Right cardiac atrium (tissue), 5 donors: ENCODE data around the gene GRIN3B. TPM values are rescaled to one million over a fixed set of nuclear protein-coding genes. Genes with fewer than 3 reads are reported as not detected.

Experiments
- ATAC-seq, 2 donors: fragments of 200-7000 bp; cut with Tn5 transposase; one replicate each; pipeline versions ENCODE4 v1.8.0 to v1.9.1; 2020; ENCODE audit warnings: moderate library complexity in 2 of 2, mild to moderate bottlenecking in 1 of 2
- DNase-seq, 3 donors: peaks; one replicate each; pipeline ENCODE4 v3.0.0-alpha.2; 2020
- H3K27ac ChIP-seq: one replicate; pipeline ENCODE4 v1.5.1; 2013; ENCODE audit warnings: mild to moderate bottlenecking, low read length, control low read depth, moderate library complexity
- H3K27me3 ChIP-seq: one replicate; pipeline ENCODE4 v1.6.1; 2013; ENCODE audit not compliant: control insufficient read depth, insufficient read depth
- H3K4me1 ChIP-seq: one replicate; pipeline ENCODE4 v1.6.1; 2013; ENCODE audit warnings: low read length; ENCODE audit not compliant: control insufficient read depth, insufficient read depth
- H3K4me3 ChIP-seq: one replicate; pipeline ENCODE4 v1.5.1; 2013; ENCODE audit warnings: low read length, control low read depth
- H3K9me3 ChIP-seq: one replicate; pipeline ENCODE4 v1.6.1; 2013; ENCODE audit warnings: low read length; ENCODE audit not compliant: control insufficient read depth
- WGBS: extraction: QIAGEN DNeasy Blood & Tissue Kit; methylation state at CpG from one replicate; pipeline ENCODE4 v1.1.7; 2013; 5-methylcytosine and 5-hydroxymethylcytosine counted together
- intact Hi-C, 4 donors: fragments of 100-400 bp; cut with DNase I; formaldehyde crosslinking; loops; one replicate each; pipeline versions ENCODE4 v1.11.0 to v1.14.0; 2022 to 2023
- polyA plus RNA-seq: library from polyadenylated mRNA; stranded (reverse); fragments of 200-250 nt; gene quantifications from one replicate; pipeline ENCODE4 v1.2.3, GENCODE V29; 2013
- total RNA-seq, 4 donors: library from RNA; stranded (reverse); fragmentation: NEBNext Ultra II Directional; extraction: Animal tissue kit (Norgen Biotek cat#: 25700); gene quantifications; one replicate each; pipeline ENCODE4 v1.2.1, GENCODE V29; 2021
- donor health status: healthy with polysubstance abuse.
- donor health status: DM: no; HTN: yes; CAD: no.
- donor health status: DM: no; HTN: no; CAD: no.
- donor health status: DM: no; HTN: yes; CAD: no; lungs with severe emphysema.
- donor health status: DM: yes; HTN: yes; CAD: no.

The GRIN3B gene
- total and polyA plus RNA-seq, 5 donors = 0.06 TPM; not detected in 4

DNA sequence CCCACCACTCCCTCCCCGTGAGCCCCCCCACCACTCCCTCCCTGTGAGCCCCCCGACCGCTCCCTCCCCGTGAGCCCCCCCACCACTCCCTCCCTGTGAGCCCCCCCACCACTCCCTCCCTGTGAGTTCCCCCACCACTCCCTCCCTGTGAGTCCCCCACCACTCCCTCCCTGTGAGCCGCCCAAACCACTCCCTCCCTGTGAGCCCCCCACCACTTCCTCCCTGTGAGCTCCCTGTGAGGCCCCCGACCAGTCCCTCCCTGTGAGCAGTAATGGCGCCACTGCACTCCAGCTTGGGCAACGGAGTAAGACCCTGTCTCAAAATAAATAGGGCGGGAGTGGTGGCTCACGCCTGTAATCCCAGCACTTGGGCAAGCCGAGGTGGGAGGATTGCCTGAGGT is 49.6 kb downstream of the GRIN3B start:
- Histone ChIP-seq H3K27me3 (no peaks in the 10 kb centered on the region), H3K9me3 (no peaks in the 10 kb centered on the region), H3K27ac (no peak overlapping the region), H3K4me1 (no peaks in the 10 kb centered on the region), H3K4me3 (no peak overlapping the region)
- intact Hi-C loops = loop anchor here in 1 of 4 donors (10.0 kb wide), 1 partner anchor 45 kb away; the partner anchor contains the start of gene POLR2E
- peak in 1 of 3 donors; percentile 40 for DNase-seq
- 60% methylated on average over 11 of the region's 11 CpGs for WGBS
- no peak for ATAC-seq

DNA sequence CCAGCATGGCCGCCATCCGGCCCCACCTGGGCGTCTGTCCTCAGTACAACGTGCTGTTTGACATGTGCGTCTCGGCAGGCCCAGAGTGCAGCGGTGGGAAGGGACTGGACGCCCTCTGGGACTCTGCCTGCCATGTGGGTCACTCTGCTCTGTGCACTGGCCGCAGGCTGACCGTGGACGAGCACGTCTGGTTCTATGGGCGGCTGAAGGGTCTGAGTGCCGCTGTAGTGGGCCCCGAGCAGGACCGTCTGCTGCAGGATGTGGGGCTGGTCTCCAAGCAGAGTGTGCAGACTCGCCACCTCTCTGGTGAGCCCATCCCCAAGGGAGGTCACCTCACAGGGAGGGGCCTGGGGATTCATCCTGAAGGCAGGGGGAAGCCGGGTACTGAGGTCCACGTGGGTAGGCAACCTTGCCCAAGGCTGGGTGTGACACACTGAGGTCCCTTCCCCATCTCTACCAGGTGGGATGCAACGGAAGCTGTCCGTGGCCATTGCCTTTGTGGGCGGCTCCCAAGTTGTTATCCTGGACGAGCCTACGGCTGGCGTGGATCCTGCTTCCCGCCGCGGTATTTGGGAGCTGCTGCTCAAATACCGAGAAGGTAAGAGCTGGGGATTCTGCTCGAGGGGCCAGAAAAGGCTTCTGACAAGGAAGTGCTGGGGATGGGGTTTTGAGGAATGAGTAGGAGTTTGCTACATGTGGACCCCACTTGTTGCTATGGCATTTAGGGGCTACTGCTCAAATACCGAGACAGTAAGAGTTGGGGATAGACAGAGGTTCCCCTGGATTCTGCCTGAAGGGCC is 51.0 kb downstream of the GRIN3B start:
- intact Hi-C loops = no loop called here
- WGBS = 84% methylated on average over 31 of the region's 31 CpGs
- H3K9me3 ChIP-seq = no peaks in the 10 kb centered on the region
- ATAC-seq (no peak), DNase-seq (peak in 1 of 3 donors; percentile 47)
- H3K27ac ChIP-seq = no peak overlapping the region
- H3K27me3 ChIP-seq = no peaks in the 10 kb centered on the region
- no peak overlapping the region for H3K4me3 ChIP-seq
- no peaks in the 10 kb centered on the region for H3K4me1 ChIP-seq

DNA sequence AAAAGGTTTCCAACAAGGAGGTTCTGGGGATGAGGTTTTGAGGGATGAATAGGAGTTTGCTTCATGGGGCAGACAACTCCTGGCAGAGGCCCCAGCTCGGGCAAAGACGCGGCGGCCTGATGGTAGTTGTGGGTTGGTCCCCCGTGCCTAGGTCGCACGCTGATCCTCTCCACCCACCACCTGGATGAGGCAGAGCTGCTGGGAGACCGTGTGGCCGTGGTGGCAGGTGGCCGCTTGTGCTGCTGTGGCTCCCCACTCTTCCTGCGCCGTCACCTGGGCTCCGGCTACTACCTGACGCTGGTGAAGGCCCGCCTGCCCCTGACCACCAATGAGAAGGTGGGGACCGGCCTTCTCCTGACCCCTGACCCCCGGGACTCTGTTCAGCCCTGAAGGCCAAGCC is 51.6 kb downstream of the GRIN3B start:
- Histone ChIP-seq H3K27ac (no peak overlapping the region), H3K27me3 (no peaks in the 10 kb centered on the region), H3K4me3 (no peak overlapping the region), H3K9me3 (no peaks in the 10 kb centered on the region), H3K4me1 (no peaks in the 10 kb centered on the region)
- 90% methylated on average over 17 of the region's 17 CpGs for WGBS
- ATAC-seq (no peak), DNase-seq (no peak)
- intact Hi-C loops = no loop called here

DNA sequence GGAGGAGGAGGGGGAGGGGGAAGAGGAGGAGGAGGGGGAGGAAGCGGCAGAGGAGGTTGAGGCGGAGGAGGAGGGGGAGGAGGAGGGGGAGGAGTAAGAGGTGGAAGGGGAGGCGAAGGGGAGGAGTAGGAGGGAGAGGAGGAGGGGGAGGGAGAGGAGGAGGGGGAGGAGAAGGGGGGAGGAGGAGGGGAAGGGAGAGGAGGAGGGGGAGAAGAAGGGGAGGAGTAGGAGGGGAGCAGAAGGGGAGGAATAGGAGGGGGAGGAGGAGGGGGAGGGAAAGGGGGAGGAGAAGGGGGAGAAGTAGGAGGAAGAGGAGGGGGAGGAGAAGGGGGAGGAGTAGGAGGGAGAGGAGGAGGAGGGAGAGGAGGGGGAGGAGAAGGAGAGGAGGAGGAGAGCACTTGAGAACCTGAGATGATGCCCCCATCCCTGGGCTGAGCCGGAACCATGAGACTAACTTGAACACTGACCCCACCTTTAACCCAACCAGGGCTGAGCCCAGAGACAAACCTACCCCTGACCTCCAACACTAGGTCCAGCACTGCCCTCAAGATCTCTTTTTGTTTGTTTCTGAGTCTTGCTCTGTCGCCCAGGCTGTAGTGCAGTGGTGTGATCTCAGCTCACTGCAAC is 52.2 kb downstream of the GRIN3B start:
- 78% methylated on average over 5 of the region's 5 CpGs for WGBS
- ATAC-seq = no peak

DNA sequence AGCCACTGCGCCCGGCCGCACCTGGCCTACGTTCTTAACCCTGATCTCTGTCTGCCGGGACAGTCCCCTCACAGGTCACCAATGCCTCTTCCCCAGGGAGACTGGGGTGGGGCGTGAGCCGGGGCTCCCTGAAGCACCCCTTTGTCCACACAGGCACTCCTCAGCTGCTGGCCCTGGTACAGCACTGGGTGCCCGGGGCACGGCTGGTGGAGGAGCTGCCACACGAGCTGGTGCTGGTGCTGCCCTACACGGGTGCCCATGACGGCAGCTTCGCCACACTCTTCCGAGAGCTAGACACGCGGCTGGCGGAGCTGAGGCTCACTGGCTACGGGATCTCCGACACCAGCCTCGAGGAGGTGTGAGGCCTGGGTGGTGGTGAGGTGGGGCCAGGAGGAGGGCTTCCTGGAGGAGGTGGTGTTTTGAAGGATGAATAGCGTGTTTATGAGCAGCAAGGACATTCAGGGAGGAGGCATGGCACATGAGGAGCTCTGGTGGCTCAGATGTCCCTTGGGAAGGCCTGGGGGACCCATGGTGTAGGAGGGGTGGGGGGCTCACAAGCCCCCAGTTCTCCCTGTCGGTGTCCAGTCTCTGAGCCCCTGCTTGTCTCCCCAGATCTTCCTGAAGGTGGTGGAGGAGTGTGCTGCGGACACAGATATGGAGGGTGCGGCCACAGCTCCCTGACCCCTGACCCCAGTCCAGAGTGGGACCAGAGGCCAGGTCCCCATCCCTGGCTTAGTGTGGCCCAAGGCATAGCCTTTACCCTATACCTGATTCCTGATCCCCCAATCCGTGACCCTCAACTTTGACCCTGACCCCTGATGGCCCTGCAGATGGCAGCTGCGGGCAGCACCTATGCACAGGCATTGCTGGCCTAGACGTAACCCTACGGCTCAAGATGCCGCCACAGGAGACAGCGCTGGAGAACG is 53.2 kb downstream of the GRIN3B start:
- Histone ChIP-seq H3K27ac (no peak overlapping the region), H3K4me3 (no peak overlapping the region), H3K4me1 (no peaks in the 10 kb centered on the region), H3K27me3 (no peaks in the 10 kb centered on the region), H3K9me3 (peaks cover 5% of the 10 kb centered on the region)
- peak in 1 of 3 donors; percentile 51 for DNase-seq
- intact Hi-C loops = no loop called here
- 90% methylated on average over 31 of the region's 31 CpGs for WGBS
- ATAC-seq = peak in 1 of 2 donors; percentile 6

More for the DNA sequence above, 52.2 kb downstream of the GRIN3B start:
- H3K27ac ChIP-seq = no peak overlapping the region
- no peak for DNase-seq
- H3K4me3 ChIP-seq = no peak overlapping the region
- intact Hi-C loops = no loop called here
- no peaks in the 10 kb centered on the region for H3K27me3 ChIP-seq
- peaks cover 3% of the 10 kb centered on the region for H3K9me3 ChIP-seq
- no peaks in the 10 kb centered on the region for H3K4me1 ChIP-seq

DNA sequence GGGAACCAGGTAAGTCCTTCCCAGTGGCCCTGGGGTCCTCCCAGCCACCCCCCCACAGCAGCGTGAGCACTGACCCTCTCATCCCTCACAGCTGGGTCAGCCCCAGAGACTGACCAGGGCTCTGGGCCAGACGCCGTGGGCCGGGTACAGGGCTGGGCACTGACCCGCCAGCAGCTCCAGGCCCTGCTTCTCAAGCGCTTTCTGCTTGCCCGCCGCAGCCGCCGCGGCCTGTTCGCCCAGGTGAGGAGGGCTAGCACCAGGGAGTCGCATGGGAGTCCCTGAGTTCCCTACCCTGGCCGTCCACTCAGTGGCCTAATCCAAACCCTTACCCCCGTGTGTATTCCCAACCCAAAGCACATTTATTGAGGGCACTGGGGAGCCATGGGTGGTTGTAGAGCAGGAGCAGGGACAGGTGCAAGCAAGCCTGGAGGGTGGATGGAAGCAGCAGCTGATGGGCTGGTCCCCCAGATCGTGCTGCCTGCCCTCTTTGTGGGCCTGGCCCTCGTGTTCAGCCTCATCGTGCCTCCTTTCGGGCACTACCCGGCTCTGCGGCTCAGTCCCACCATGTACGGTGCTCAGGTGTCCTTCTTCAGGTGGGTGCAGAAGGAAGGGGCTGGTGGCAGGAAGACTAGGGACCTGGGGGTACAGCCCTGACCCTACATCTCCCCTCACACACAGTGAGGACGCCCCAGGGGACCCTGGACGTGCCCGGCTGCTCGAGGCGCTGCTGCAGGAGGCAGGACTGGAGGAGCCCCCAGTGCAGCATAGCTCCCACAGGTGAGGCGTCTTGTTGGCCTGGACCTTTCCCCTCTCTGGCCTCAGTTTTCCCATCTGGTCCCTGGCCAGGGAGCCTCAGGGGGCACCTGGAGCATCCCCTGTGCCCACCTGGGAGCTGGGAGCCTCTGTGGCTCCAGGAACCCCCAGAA is 54.1 kb downstream of the GRIN3B start:
- H3K4me3 ChIP-seq = no peak overlapping the region
- ATAC-seq = peak in 1 of 2 donors; percentile 5
- H3K9me3 ChIP-seq = peaks cover 5% of the 10 kb centered on the region
- intact Hi-C loops = no loop called here
- no peaks in the 10 kb centered on the region for H3K27me3 ChIP-seq
- no peak overlapping the region for H3K27ac ChIP-seq
- peak in 1 of 3 donors; percentile 42 for DNase-seq
- H3K4me1 ChIP-seq = no peaks in the 10 kb centered on the region
- 93% methylated on average over 28 of the region's 28 CpGs for WGBS

DNA sequence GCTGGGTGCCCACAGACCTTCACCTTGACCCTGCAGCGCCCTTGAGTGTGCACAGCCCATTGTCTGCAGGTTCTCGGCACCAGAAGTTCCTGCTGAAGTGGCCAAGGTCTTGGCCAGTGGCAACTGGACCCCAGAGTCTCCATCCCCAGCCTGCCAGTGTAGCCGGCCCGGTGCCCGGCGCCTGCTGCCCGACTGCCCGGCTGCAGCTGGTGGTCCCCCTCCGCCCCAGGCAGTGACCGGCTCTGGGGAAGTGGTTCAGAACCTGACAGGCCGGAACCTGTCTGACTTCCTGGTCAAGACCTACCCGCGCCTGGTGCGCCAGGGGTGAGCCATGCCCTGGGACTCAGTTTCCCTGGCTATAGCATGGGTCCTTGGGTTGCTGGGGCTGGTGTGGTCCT is 54.8 kb downstream of the GRIN3B start:
- 94% methylated on average over 14 of the region's 14 CpGs for WGBS
- intact Hi-C loops = no loop called here

DNA sequence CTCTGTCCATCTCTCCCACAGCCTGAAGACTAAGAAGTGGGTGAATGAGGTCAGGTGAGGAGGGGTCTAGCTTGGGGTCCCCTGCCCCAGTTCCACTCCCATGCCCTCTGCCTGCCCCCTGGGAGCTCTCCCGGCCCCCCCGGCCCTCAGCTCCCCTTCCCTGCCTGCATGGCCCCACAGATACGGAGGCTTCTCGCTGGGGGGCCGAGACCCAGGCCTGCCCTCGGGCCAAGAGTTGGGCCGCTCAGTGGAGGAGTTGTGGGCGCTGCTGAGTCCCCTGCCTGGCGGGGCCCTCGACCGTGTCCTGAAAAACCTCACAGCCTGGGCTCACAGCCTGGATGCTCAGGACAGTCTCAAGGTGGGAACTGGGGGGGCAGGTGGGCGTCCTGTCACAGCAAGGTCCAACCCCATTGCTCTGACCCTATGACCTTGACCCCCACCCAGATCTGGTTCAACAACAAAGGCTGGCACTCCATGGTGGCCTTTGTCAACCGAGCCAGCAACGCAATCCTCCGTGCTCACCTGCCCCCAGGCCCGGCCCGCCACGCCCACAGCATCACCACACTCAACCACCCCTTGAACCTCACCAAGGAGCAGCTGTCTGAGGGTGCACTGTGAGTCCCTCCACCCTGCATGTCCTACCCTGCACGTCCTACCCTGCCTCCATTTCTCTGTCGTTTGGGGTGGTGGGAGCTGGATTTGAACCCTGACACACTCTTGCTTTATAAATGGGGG is 55.8 kb downstream of the GRIN3B start:
- Histone ChIP-seq H3K27me3 (no peaks in the 10 kb centered on the region), H3K9me3 (peaks cover 5% of the 10 kb centered on the region), H3K27ac (no peak overlapping the region), H3K4me3 (no peak overlapping the region), H3K4me1 (no peaks in the 10 kb centered on the region)
- WGBS = 98% methylated on average over 20 of the region's 20 CpGs
- intact Hi-C loops = no loop called here
- ATAC-seq (no peak), DNase-seq (peak in 1 of 3 donors; percentile 40)

More for the DNA sequence above, 54.8 kb downstream of the GRIN3B start:
- Histone ChIP-seq H3K4me1 (no peaks in the 10 kb centered on the region), H3K9me3 (peaks cover 5% of the 10 kb centered on the region), H3K27me3 (no peaks in the 10 kb centered on the region), H3K27ac (no peak overlapping the region), H3K4me3 (no peak overlapping the region)
- DNase-seq = peak in 2 of 3 donors; percentile 43 to 46
- no peak for ATAC-seq

DNA sequence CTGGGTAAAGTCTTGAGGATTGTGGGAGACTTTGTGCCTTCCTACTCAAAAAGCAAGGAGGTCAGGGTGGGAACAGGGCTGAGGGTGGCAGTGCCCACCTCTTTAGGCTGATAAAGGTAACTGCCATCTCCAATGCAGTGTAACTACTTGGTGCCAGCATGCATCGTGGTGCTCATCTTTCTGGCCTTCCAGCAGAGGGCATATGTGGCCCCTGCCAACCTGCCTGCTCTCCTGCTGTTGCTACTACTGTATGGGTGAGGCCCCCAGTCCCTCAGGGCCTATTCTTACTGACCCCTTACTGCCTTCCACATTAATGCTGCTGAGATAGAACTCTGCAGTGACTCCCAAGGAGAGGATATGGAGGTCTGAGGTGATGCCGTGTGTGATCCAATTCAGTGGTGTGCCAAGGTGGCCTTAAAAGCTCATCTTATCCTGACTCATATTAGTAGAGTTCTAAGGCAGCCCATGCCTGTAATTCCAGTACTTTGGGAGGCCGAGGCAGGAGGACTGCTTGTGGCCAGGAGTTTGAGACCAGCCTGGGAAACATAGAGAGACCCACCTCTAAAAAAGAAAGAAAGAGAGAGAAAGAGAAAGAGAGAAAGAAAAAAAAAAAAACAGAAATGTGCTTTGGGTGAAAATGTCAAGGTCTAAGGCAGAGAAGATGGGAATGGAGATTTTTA is 57.1 kb downstream of the GRIN3B start:
- WGBS = 46% methylated on average over 3 of the region's 3 CpGs
- H3K27ac ChIP-seq = no peak overlapping the region
- DNase-seq (peak in 1 of 3 donors; percentile 55), ATAC-seq (no peak)
- H3K27me3 ChIP-seq = no peaks in the 10 kb centered on the region
- H3K4me1 ChIP-seq = no peaks in the 10 kb centered on the region
- H3K4me3 ChIP-seq = no peak overlapping the region
- H3K9me3 ChIP-seq = peaks cover 5% of the 10 kb centered on the region
- intact Hi-C loops = no loop called here
